B cell (primary cell): Measurements from ENCODE around the gene INTS12.

ENCODE experiments used
- CTCF ChIP-seq: fragments of 200-600 bp; IDR thresholded peaks from one replicate; pipeline ENCODE4 v1.8.0; 2022; ENCODE audit warnings: antibody characterized with exemption, mild to moderate bottlenecking
- EZH2 ChIP-seq: IDR thresholded peaks from 2 replicates; pipeline ENCODE4 v1.6.1; 2012; ENCODE audit warnings: borderline replicate concordance, low read depth, mild to moderate bottlenecking, moderate library complexity, low read length; ENCODE audit not compliant: insufficient read depth, poor library complexity, severe bottlenecking

GRCh38 chr4:105725623-105726022 is 17.1 kb upstream of the INTS12 start:
- TF ChIP-seq EZH2 (no peak), CTCF (no peak)
